PFSK-1 (cell line): ENCODE data around the gene SH3BP5.

Experiments used
- POLR2AphosphoS5 ChIP-seq: IDR thresholded peaks from 2 replicates; pipeline ENCODE4 v1.6.1; 2012; ENCODE audit warnings: low read depth, mild to moderate bottlenecking, control low read depth, low read length, moderate library complexity
- SIN3A ChIP-seq: IDR thresholded peaks from 2 replicates; pipeline ENCODE4 v1.6.1; 2012; ENCODE audit warnings: mild to moderate bottlenecking, low read length, moderate library complexity, borderline replicate concordance; ENCODE audit not compliant: insufficient read depth
- TAF1 ChIP-seq: IDR thresholded peaks from 2 replicates; pipeline ENCODE4 v1.6.1; 2012; ENCODE audit warnings: low read length, control low read depth, borderline replicate concordance; ENCODE audit not compliant: insufficient read depth

DNA sequence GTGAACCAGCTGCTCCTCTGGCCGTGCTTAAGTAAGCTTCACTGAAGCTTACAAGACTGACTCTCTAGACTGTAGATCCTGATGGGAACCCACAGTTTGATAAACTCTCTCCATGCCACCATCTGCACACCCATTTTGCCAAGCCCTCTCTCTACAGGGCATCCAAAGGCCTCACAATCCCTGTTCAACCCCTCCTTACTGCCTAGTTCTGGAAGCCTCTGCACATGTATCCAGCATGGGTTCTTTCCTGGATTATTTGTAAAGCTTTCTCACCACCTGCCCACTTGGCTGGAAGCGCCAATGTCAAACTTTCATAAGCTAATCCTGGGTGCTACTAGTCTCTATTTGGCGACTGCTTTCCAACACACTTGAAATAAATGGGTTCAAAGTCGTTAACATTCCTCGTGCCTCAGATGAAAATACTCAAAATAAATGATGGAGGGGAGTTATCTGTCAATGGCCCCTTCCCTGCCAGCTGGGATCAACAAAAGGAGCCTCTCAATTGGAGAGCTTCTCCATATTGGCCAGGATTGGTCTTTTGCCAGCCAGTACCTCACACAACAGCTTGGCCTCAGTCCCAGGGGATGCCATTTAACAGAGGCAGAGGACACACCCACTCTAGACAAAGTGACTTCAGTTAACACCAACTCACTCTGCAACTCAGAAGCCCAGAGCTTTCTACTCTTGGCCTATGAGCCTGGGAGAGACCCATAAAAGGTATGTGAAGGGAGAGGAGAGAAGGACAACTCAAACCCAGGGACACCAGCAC lies 48.1 kb downstream of the SH3BP5 start:
- TF ChIP-seq SIN3A = no peak
- TF ChIP-seq TAF1 = no peak
- TF ChIP-seq POLR2AphosphoS5 = no peak
